GM19025 (cell line): Measurements from ENCODE around the gene KDM4F.

Source experiments
- ATAC-seq: cut with Tn5 transposase; IDR thresholded peaks from one replicate; pipeline ENCODE4 v1.9.1; 2021; ENCODE audit warnings: mild to moderate bottlenecking, low read depth, moderate library complexity; ENCODE audit not compliant: unreplicated experiment

The KDM4F gene

DNA sequence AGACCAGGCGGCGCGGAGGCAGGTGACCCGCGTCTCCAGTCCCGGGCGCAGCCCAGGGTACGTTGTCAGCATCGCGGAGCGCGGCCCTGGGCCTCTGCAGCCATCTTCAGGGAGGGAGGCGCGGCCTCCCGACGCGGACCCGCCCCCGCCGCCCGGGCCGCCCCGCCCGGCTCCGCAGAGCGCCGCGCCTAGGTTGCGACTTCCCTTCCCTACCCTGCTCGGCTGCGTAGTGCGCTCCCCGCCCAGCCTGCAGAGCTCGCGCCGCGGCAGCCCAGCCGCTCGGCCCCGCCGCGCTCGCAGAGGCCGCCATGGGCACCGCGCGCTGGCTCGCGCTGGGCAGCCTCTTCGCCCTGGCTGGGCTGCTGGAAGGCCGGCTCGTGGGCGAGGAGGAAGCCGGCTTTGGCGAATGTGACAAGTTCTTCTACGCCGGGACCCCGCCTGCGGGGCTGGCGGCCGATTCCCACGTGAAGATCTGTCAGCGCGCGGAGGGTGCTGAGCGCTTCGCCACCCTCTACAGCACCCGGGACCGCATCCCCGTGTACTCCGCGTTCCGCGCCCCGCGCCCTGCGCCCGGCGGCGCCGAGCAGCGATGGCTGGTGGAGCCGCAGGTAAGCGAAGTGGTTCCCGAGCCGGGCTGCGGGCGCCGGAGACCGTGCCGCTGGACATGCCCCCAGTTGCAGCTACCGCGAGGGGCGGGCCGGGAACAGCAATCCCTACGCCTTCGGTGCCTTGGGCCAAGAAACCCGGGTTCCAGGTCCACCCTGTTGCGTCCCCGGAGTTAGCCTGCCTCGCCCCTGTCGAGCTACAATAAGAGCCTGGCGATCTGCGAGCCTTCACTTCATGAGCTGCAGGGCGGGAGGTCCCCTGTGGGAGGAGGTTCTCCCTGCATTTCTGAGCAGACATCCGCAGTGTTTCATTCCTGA, 40.7 kb downstream of the KDM4F start, which contains the start of gene ENDOD1:
Gene ENDOD1 (plus strand): TSS at position 227 of the 923 bp plus-strand sequence. CDS start 82 bp downstream, at position 309.
- ATAC-seq, result peak; percentile 88

DNA sequence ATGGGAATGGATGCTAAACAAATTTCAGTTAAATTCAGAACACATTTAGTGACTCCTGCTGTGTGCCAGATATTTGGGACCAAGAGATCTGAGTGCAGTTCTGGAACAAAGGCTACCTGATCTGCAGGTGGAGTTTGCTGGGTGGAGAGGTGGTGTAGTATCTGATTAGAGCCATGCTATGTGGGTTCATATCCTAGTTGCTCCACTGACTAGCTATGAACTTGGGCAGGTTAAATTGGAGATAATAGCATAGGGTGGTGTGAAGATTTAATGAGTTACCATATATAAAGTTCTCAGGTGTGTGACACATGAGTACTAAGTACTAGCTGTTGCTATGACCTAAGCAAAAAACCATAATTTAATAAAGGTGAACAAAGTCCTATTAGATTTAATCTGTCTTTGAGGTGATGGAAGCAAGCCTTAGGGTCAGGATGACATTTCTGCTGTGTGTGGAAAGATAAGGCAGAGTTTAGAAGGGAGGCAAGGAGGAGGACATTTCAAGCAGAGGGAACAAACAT, 42.5 kb downstream of the KDM4F start:
- ATAC-seq, result no peak

GRCh38 chr11:95092549-95093324, 43.5 kb downstream of the KDM4F start:
- no peak for ATAC-seq

DNA sequence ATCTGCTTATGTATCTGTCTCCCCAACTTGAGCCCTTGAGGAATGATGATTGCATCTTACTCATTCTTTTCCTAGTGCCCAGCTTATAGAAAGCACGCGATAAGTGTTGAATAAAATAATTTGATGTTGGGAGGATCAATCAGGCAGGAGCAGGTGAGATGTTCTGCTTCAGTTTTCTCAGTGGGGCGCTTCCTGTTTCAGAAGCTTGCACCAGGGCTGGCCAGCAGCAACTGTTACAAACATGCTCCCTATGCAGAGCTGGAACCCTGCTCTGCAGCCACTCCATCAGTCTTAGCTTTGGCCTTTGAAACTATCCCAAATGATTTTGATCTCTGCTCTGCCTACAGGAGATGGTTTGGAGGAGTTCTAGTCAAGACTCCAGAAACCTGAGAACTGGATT, 44.3 kb downstream of the KDM4F start:
- ATAC-seq, result no peak

GRCh38 chr11:95095858-95096587, 46.8 kb downstream of the KDM4F start:
- ATAC-seq, result peak; percentile 82

- no peak for ATAC-seq
Measured at GRCh38 chr11:95097209-95097608, 48.0 kb downstream of the KDM4F start.

DNA sequence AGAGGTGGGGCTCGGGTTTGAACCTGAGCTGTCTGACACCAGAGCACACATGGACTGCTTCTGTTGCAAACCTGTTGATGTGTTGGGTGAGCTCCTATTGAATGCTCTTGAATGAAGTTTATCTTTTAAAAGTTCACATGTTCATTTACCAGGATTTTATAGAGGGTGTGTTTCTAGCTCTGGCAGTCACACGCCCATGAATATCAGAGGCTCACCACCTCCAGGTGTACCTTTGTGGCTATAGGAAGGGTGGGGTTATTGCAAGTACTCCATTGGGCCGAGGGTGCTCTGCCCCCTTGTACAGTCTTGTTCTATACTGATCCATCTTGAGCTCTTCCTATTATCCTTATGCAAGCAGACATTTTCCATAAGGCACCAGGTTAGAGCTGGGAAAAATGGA, 49.6 kb downstream of the KDM4F start:
- no peak for ATAC-seq

- no peak for ATAC-seq
Measured at GRCh38 chr11:95100191-95100648, 51.0 kb downstream of the KDM4F start.
